GM12878 (cell line): ENCODE measurements around the gene RABL2B.
"Not testable (repeated sequence)": the region's sequence is repeated elsewhere in the genome, so short reads cannot be mapped to it uniquely, and the experiment has no call there.

Experiments
- CBFB ChIP-seq: IDR thresholded peaks from 2 replicates; pipeline ENCODE4 v1.6.1; 2016; ENCODE audit warnings: antibody characterized with exemption, low read depth
- CBX5 ChIP-seq: sonication (generic); IDR thresholded peaks from 2 replicates; pipeline ENCODE4 v1.6.1; 2016; ENCODE audit warnings: low read depth, moderate library complexity, mild to moderate bottlenecking, inconsistent platforms
- ETV6 ChIP-seq, 2 experiments: fragments of 450-650 bp in 1 of 2; IDR thresholded peaks in 1 of 2; conservative IDR thresholded peaks in 1 of 2; 2 replicates each; pipeline ENCODE4 v1.6.1; 2014; ENCODE audit warnings: antibody characterized with exemption in 1 of 2, borderline replicate concordance in 1 of 2, low read depth in 1 of 2, mild to moderate bottlenecking in 1 of 2, moderate library complexity in 1 of 2
- HDAC2 ChIP-seq: fragments of 200-600 bp; sonication (generic); IDR thresholded peaks from 2 replicates; pipeline ENCODE4 v1.6.1; 2017
- JUND ChIP-seq: IDR thresholded peaks from 2 replicates; pipeline ENCODE4 v1.6.1; 2012; ENCODE audit warnings: low read depth, mild to moderate bottlenecking, low read length, improper control_type of control experiment, moderate library complexity
- NR2C2 ChIP-seq: IDR thresholded peaks from 2 replicates; pipeline ENCODE4 v1.6.1; 2011; ENCODE audit warnings: borderline replicate concordance, low read depth; ENCODE audit not compliant: control insufficient read depth, insufficient read length
- POU2F2 ChIP-seq: IDR thresholded peaks from 3 replicates; pipeline ENCODE4 v1.6.1; 2011; ENCODE audit warnings: low read depth, mild to moderate bottlenecking, low read length, borderline replicate concordance
- SMC3 ChIP-seq: IDR thresholded peaks from 2 replicates; pipeline ENCODE4 v1.6.1; 2011; ENCODE audit warnings: low read length, improper control_type of control experiment, borderline replicate concordance
- TF ChIP-seq, protein P1 (sequence below), 3 experiments: IDR thresholded peaks in 2 of 3; conservative IDR thresholded peaks in 1 of 3; 2 replicates each; pipeline ENCODE4 v1.5.1; 2011; ENCODE audit warnings: low read depth in 3 of 3, low read length in 3 of 3, mild to moderate bottlenecking in 3 of 3, control low read depth in 2 of 3, moderate library complexity in 2 of 3, inconsistent platforms in 1 of 3, mixed read lengths in 1 of 3; ENCODE audit not compliant: control insufficient read depth in 2 of 3, insufficient read depth in 1 of 3; ENCODE audit errors: extremely low read depth in 1 of 3
- TF ChIP-seq, protein P2 (sequence below): IDR thresholded peaks from 2 replicates; pipeline ENCODE4 v1.6.1; 2011; ENCODE audit warnings: borderline replicate concordance, low read depth, mild to moderate bottlenecking, moderate library complexity, low read length; ENCODE audit not compliant: insufficient read depth, poor library complexity, severe bottlenecking

DNA sequence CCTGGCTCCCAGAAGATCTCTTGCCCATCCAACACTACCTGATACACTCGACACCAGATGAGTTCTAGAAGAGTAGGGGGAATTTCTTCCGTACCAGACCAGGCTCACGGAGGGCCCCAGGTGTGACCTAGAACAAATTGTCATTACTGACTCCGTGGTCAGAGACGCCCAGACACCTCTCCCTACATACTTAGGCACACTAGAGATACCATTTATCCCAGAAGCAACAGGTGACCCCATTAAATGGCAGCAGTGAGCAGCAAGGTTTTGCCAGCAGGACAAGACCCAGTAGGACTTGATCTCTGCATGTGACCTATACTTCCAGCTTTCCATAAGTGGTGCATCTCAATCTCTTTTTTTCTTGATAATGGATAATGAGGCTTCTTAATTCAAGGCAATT is 42.7 kb downstream of the RABL2B start:
- not testable (repeated sequence) for TF ChIP-seq NR2C2; HDAC2; CBX5; JUND; SMC3; CBFB; ETV6 (conservative IDR thresholded peaks at IDR 0.05 in 1 of 2, IDR thresholded peaks at IDR 0.05 in 1 of 2; ENCODE audit: borderline replicate concordance in 1 of 2, low read depth in 1 of 2); POU2F2
- TF ChIP-seq, protein P1, sequence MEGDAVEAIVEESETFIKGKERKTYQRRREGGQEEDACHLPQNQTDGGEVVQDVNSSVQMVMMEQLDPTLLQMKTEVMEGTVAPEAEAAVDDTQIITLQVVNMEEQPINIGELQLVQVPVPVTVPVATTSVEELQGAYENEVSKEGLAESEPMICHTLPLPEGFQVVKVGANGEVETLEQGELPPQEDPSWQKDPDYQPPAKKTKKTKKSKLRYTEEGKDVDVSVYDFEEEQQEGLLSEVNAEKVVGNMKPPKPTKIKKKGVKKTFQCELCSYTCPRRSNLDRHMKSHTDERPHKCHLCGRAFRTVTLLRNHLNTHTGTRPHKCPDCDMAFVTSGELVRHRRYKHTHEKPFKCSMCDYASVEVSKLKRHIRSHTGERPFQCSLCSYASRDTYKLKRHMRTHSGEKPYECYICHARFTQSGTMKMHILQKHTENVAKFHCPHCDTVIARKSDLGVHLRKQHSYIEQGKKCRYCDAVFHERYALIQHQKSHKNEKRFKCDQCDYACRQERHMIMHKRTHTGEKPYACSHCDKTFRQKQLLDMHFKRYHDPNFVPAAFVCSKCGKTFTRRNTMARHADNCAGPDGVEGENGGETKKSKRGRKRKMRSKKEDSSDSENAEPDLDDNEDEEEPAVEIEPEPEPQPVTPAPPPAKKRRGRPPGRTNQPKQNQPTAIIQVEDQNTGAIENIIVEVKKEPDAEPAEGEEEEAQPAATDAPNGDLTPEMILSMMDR (IDR thresholded peaks at IDR 0.05 in 2 of 3, conservative IDR thresholded peaks at IDR 0.05 in 1 of 3; ENCODE audit: control insufficient read depth in 2 of 3, extremely low read depth in 1 of 3, insufficient read depth in 1 of 3, low read depth in 3 of 3, low read length in 3 of 3), result not testable (repeated sequence)
- TF ChIP-seq, protein P2, sequence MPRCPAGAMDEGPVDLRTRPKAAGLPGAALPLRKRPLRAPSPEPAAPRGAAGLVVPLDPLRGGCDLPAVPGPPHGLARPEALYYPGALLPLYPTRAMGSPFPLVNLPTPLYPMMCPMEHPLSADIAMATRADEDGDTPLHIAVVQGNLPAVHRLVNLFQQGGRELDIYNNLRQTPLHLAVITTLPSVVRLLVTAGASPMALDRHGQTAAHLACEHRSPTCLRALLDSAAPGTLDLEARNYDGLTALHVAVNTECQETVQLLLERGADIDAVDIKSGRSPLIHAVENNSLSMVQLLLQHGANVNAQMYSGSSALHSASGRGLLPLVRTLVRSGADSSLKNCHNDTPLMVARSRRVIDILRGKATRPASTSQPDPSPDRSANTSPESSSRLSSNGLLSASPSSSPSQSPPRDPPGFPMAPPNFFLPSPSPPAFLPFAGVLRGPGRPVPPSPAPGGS, result not testable (repeated sequence)
